GM19099 (cell line): Measurements from ENCODE around the gene SAXO2.

ENCODE experiments used
- POLR2A ChIP-seq: IDR thresholded peaks from 3 replicates; pipeline ENCODE4 v1.6.1; 2011; ENCODE audit warnings: low read depth; ENCODE audit not compliant: insufficient read length; ENCODE audit errors: extremely low read depth

SAXO2 gene, protein sequence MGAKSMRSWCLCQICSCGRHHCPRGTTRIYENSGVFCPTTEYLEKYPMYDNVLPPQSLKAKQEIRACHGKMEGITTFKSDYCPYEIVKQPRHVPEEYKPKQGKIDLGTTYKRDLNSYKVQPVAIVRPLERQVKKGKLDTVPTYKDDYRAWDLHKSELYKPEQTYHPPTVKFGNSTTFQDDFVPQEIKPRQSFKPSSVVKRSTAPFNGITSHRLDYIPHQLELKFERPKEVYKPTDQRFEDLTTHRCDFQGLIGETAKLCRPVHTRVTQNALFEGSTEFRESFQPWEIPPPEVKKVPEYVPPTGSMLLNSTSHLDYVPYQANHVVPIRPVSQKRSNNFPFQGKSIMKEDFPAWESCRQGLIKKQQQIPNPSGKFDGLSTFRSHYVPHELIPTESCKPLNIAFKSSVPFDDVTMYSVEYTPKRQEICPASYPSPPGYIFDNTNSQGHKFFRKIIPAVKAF

GRCh38 chr15:82262422-82263026 lies at the start of gene SAXO2, which contains the start of gene EFL1:
SAXO2 (plus strand) TSS chr15:82262818; CDS start chr15:82262880, 62 bp downstream.
EFL1 (minus strand) TSS chr15:82262734; CDS start chr15:82261778, 956 bp downstream.
- TF ChIP-seq POLR2A: peak; percentile 75

GRCh38 chr15:82228750-82229149 lies 33.9 kb upstream of the SAXO2 start:
- no peak for TF ChIP-seq POLR2A

GRCh38 chr15:82231233-82231632 lies 31.4 kb upstream of the SAXO2 start:
- TF ChIP-seq POLR2A: no peak

DNA sequence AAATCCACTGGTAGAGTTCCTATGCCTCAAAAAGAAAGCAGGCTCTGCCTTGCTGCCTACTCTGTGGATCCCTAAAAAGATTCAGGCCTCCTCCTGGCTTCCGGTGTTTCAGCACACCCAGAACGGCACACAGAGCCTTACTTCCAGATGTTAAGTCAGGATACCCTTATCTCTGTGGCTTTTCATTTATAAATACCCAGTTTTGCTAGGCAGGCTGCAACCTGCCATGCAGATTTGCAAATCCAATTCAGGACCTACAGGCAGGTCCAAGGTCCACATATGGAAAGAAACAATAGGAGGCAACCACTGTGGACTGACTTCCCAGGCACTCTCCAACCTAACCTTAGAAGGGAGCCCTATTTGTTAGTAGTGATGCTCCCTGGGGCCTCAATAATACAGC lies 30.8 kb upstream of the SAXO2 start:
- TF ChIP-seq POLR2A: no peak

DNA sequence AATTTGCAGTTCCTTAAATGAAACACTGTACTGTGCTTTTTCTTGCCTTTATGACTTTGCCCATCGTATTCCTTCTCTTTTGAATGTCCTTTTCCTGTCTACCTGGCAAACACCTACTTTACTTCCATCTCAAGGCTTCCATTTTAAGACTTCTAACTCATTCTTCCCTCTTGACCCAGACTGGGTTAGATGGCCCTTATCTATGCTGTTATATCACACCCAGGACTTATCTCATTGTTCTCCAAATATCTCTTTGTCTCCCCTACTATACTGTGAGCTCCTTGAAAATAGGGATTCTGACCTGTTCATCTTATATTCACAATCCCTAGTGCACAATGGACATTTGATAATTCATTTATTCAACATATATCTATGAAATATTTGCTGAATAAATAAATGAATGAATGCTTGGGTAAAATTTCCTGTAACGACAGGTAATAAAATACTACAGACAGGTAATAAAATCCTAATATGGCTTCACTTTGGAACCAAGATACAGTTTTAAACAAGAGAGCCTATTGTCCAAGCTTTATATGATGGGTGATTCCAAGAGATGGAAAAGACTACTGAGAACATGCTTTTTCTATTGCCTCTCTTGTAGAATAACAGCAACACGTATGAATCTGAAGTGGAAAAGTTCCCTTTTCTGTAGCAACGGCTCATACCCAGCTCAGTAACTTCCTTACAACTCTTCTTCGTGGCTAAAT lies 22.8 kb upstream of the SAXO2 start:
- TF ChIP-seq POLR2A: no peak

GRCh38 chr15:82263350-82263749 lies 732 bp downstream of the SAXO2 start:
- TF ChIP-seq POLR2A: no peak

GRCh38 chr15:82272154-82272553 lies 9.5 kb downstream of the SAXO2 start:
- TF ChIP-seq POLR2A: no peak

- TF ChIP-seq POLR2A: no peak
These were observed 12.8 kb downstream of the SAXO2 start for GRCh38 chr15:82275410-82275809.

DNA sequence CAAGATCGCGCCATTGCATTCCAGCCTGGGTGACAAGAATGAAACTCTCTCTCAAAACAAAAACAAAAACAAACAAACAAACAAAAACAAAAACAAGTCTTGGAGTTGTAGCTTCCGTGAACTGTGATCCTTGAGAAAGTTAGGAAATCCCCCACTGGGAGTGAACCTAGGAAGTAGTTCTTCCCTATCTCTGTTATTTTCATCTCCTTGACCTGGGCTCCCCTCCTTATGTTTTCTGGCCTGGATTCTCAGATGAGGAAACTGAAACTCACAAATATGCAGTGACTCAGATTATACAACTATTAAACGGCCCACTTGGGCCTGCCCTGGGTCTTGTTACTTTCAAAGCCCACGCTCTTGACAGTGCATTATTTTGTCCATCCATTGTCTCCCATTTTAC lies 29.7 kb downstream of the SAXO2 start:
- no peak for TF ChIP-seq POLR2A

DNA sequence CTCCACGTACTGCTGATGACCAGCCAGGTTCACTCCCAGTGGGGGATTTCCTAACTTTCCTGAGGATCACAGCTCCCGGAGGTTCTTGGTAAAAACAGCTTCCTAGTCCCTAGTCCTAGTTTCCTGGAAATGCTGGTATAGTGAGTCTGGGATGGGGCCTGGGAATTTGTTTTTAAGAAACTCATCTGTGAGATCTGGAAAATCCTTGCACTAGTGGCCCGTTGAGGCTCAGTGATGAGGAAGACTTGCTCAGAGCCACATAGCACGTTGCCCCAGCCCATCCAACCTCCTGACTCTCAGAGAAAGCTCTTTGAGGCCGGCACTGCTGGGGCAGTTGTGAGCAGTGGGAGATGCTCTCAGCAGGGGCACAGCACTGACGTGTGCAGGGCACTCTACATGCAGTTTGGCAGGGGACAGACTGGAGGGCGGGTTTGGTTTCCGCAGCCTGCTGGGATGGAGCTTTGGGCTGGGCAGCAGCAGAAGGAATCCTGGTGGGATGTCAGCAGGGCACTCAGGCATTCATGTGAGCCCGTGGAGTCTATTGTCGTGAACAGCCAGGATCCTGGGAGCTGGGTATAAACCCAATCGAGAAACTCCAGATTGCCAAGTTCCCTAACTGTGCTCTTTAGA lies 31.6 kb downstream of the SAXO2 start:
- TF ChIP-seq POLR2A: no peak

- TF ChIP-seq POLR2A: no peak
These were observed 34.9 kb downstream of the SAXO2 start for GRCh38 chr15:82297546-82297945.

DNA sequence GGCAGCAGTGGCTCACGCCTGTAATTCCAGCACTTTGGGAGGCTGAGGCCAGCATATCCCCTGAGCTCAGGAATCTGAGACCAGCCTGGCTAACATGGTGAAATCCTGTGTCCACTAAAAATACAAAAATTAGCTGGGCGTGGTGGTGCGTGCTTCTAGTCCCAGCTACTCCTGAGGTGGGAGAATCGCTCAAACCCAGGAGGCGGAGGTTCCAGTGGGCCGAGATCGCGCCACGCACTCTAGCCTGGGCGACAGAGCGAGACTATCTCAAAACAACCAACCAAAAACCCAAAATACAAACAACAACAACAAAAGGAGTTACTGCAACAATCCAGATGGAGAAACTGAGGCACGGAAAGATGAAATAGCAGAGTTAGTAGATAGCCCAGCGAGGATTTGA lies 35.4 kb downstream of the SAXO2 start:
- TF ChIP-seq POLR2A: no peak

DNA sequence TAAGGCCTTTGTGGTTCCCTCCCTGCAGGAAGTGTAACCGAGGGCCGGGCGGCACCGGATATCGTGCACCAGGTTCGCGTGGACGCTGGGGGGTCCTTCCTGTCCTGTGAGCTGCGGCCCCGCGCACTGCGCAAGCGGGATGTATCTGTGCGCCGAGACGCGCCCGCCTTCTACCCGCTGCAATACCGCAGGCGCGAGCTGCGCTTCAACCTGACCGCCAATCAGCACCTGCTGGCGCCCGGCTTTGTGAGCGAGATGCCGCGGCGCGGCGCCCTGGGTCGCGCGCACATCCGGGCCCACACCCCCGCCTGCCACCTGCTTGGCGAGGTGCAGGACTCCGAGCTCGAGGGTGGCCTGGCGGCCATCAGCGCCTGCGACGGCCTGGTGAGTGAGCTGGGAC lies 35.9 kb downstream of the SAXO2 start:
- no peak for TF ChIP-seq POLR2A

DNA sequence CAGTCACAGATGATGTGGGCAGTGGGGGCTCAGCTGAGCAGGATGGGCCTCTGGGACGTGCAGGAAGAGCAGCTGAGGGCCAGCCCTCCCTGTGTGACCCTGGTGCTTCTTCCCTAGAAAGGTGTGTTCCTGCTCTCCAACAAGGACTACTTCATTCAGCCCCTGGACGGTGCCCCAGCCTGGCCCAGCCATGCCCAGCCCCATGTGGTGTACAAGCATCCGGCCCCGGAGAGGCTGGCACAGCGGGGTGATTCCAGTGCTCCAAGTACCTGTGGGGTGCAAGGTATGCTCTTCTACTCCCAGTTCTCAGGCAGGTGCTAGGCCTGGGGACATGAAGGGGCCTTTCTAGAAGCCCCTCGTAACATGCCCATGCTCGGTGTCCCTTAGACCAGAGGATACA lies 38.3 kb downstream of the SAXO2 start:
- no peak for TF ChIP-seq POLR2A
